IPS-18c (cell line): Measurements from ENCODE around the gene ADCY1.

Experiments
- H3K4me3 ChIP-seq: 2 replicates; pipeline ENCODE4 v1.7.0; 2013; ENCODE audit warnings: low read depth, mild to moderate bottlenecking, low read length, moderate library complexity; ENCODE audit not compliant: insufficient read depth
- H3K9me3 ChIP-seq: one replicate; pipeline ENCODE4 v1.6.1; 2013; ENCODE audit warnings: mild to moderate bottlenecking, low read length, moderate library complexity; ENCODE audit not compliant: control insufficient read depth, insufficient read depth

The ADCY1 gene

DNA sequence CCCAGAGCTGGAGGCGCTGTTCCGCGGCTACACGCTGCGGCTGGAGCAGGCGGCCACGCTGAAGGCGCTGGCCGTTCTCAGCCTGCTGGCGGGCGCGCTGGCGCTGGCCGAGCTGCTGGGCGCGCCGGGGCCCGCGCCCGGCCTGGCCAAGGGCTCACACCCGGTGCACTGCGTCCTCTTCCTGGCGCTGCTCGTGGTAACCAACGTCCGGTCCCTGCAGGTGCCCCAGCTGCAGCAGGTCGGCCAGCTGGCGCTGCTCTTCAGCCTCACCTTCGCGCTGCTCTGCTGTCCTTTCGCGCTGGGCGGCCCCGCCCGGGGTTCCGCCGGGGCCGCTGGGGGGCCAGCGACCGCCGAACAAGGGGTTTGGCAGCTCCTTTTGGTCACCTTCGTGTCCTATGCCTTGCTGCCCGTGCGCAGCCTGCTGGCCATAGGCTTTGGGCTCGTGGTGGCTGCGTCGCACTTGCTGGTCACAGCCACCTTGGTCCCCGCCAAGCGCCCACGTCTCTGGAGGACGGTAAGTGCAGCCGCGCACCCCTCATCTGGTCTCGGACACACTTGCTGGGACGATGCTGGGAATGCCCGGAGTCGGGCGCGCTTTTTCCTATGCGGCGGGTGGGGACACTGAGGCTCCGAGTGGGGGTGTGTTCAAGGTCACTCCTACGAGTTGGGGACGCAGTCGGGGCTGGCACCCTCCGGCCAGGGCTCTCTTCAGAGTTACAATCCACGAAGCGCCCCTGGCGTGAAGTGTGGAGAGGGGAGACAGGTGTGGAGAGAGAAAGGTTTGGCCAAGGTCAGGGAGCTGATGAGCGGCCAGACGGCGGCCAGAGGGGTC, 717 bp downstream of the ADCY1 start:
- Histone ChIP-seq H3K9me3 (peaks cover 3% of the 10 kb centered on the region), H3K4me3 (peak overlapping the region; percentile 74)

DNA sequence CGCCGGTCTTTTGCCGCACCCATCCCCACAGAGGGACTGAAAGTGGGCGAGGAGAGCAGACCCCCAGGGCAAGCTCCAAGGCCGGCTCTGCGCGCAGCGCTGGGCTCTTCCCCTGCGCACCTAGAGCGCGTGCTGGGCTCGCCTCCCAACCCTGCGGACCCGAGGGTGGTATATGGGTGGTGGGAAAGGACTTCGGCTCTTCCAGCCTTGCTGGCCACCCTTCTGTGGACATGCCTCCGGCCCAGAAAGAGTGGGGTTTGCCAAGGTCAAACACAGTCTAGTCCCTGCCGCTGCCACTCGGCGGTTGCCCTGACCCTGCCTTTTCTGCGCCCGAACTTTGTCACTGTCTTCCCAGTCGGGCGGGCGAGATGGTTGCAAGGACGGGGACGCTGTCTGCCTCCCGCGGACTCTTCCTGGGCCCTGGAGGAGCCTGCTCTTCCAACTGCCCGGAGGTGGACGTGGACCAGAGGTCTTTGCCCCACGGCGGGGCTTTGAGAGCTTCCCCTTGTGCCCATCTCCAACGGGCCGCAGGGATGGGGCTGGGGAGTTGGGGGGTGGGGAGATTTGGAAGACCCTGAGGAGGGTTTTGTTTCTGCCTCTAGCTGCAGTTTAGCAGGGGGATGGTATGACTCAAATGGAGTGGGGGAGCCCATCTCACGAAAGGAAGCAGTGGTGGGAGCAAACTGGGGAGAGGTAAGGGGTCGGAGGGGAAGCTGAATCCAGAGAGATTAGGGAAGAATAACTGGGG, 1.5 kb downstream of the ADCY1 start:
- Histone ChIP-seq H3K4me3 (peak overlapping the region; percentile 74), H3K9me3 (peaks cover 3% of the 10 kb centered on the region)

DNA sequence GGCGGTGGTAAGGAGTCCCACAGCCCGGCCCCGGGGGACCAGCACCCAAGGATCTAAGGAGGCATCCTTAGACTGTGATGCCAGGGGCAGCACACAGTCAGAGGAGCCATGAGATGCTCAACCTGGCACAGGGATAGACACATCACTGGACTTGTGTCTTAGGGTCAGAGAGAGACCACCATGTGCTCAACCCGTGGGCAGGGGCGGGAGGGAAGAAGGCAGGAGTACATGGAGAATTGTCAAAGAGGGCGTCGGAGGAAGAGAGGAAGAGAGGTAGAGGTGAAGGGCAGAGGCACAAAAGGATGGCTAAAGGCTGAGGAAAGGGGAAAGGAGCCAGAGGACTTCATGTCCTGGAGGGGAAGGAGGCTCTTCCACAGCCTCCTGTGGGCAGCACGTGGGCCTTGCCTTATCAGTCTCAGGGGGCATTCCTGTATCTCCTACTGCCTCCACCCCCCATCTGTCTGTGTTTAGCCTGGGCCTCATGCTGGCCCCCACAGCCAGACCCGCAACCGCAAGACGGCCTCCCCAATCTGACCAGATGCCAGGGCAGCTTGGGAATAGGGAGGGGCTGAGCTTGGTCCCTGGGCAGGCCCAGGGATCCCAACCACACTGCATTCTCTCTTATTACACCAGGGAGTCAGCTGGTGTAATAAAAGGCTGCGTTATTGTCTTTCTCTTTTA, 2.2 kb downstream of the ADCY1 start:
- no peak overlapping the region; the same call in 1 of the 2 replicates for H3K4me3 ChIP-seq
- H3K9me3 ChIP-seq: peaks cover 3% of the 10 kb centered on the region

DNA sequence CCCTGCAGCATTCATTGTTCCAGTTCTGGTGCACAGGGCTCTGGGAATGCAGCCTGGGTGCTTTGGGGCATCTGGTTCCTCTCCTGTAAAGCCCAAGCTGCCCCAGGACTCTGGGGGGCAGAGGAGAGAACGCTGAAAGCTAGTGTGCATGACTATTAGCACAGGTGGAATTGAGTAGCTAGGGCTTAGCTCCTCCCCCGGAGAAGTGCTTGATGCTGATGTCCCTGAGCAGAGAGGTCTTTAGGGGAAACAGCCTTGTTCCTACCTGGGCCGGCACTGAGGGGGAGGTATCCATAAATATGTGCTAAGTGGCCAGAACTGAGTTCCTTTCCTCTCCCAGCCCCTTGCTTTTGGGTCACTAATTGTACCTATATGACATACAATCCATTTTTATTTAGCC, 3.9 kb downstream of the ADCY1 start:
- no peak overlapping the region for H3K4me3 ChIP-seq
- H3K9me3 ChIP-seq: peaks cover 3% of the 10 kb centered on the region

DNA sequence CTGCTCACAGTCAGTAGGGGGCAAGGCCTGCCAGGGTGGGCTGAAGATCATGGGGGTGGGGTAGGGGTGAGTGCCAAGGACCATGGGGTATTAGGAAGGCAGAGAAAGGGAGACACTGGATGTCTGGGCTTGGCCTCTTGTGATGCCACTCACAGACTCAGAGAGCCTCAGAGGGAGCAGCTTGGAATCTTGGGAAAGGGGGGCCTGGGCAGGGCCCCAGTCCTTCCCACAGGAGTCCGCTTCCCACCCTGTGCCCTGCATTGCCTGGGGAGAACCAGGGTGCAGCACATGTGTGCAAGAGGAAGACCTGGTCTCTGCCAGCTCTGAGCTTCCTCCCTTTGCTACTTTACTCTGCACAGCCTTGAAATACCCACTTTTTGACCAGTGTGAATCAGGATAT, 4.3 kb downstream of the ADCY1 start:
- no peak overlapping the region for H3K4me3 ChIP-seq
- peaks cover 3% of the 10 kb centered on the region for H3K9me3 ChIP-seq

DNA sequence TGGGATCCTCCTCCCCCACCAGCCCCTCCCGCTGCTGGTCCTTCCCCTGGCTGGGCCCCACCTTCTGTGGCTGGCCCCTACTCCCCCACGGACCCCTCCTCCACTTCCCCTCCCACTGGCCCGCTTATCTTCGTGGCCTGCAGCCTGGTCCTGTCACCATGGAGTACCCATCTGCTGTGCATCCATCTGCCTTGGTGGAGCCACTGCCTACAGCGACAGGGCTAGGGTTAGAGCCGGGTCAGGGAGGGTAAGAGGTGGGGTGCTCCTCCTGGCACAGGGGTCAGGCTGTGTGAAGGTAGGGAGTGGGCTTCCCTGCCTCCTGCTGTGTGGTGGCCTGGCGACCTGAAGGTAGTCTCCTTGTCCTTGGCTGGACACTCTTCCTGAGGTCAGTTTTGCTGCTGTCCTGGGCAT, 5.2 kb downstream of the ADCY1 start:
- H3K9me3 ChIP-seq: no peaks in the 10 kb centered on the region
- no peak overlapping the region for H3K4me3 ChIP-seq

DNA sequence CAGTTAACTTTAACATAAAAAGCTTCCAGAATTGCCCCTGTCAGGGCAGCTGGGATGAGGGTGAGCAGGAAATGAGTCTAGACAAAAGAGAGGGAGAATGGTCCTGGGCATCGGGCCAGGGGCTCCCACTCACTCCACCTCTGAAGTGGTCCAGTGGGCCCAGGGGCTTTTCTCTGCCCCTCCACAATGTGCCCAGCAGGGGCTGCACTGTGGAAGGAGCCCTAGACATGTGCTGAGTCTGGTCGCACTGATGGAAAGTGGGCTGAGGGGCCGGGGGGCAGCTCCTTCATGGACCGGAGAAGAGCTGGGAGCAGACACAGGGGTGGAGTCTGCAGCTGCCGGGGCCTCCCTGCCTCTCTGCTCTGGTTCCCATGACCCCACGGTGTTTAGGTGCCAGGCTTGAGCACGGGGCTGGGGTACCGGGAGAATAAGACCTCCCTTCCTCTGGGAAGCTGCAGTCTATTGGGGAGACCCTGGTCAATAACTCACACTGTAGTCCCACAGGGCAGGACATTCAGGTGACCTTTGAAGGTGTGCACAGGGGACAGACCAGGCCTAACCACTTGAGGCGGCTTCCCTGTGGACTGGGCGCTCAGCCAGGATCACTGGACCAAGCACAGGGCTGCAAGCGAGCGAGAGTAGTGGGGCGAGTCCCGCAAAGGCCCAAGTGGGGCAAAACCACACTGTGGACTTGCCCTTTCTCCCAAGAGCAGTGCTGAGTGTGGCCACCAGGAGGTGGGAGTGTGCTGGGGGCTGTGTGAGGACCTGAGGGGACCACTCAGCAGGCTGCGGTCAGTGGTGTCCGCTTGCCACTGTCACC, 6.1 kb downstream of the ADCY1 start:
- Histone ChIP-seq H3K9me3 (no peaks in the 10 kb centered on the region), H3K4me3 (no peak overlapping the region)

DNA sequence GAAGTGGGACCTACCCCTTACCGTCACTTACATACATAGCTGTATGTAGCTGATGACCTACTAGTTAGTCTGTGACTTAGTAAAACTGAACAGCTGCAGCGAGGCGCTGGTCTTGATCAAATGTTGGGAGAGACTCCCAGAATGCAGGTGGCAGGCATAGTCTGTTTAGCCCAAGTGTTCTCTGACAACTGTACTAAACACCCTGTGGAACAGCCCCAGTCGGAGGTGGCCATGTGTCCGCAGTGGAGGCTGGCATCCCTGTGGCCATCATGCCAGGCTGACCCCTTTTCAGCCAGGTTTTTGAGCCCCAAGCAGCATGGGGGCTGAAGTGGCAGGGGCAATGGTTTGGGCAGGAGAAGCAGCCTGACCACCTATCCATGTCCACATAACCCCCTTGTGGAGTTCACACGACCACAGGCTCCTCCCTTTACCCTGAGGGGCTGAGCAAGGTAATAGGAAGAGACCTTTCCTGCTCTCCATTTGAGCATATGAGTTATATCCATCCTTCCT, 7.2 kb downstream of the ADCY1 start:
- Histone ChIP-seq H3K9me3 (no peaks in the 10 kb centered on the region), H3K4me3 (no peak overlapping the region)

DNA sequence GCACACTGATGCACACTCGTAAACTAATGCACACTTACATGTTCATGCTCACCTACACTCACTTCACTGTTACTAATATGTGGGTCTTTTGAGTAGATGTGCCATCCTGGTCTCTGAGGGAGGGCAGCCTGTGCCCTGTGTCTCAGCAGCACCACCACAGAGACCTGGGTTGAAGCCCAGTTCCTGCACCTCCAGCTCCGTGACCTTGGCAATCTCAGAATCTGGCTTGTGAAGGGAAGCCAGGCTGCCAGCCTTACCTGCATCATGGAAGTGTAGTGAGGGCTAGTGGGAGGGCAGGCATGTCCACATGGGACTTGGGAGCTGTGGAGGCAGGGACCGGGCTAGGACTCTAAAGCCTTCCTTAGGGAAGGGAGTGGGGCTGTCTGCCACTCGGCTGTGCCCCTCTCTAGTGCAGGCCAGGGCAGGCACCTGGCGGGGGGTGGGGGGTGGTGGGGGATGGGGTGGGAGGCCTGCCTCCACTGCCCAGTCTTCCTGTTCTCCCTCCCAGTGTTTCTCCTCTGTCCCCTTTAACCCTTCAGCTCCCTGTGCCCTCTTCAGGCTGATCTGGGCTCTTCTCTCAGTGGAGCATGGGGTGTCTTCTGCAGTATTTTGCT, 8.1 kb downstream of the ADCY1 start:
- H3K4me3 ChIP-seq: no peak overlapping the region

DNA sequence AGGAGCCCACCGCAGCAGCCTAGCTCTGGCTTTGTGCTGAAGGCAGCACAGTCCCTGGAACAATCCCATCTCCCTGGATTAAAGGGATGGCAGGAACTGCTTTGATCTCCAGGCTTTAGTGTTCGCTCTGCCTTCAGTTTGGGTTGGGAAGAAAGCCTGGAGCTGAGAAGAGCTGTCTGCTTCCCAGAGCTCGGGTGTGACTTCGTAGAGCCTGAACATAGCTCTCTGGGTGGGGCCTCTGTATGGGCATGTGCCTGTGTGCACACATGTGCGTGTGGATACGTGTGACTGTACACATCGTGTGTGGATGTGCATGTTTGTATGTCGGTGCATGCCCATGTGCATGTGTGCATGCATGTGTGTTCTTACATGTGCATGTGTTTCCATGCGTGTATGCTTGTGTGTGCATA, 8.7 kb downstream of the ADCY1 start:
- H3K9me3 ChIP-seq: no peaks in the 10 kb centered on the region
- H3K4me3 ChIP-seq: no peak overlapping the region

More for the DNA sequence above, 8.1 kb downstream of the ADCY1 start:
- no peaks in the 10 kb centered on the region for H3K9me3 ChIP-seq

DNA sequence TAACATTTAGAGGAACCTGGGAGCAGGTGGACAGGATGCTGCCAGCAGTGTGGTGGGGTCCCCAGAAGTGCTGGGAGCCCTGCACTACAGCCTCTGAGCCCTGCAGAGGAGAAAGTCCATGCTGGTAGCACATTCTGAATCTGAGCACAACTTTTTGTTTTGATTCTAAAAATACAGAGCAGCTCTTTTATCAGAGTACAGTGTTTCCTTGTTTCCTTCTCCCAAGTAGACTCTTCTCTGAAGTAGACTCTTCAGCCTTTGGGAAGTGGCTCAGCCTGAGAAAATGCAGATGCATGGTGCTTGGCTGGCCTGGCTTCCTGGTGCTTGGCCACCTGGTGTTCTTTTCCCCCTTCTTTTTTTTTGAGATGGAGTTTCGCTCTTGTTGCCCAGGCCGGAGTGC, 9.1 kb downstream of the ADCY1 start:
- H3K4me3 ChIP-seq: no peak overlapping the region
- H3K9me3 ChIP-seq: no peaks in the 10 kb centered on the region

DNA sequence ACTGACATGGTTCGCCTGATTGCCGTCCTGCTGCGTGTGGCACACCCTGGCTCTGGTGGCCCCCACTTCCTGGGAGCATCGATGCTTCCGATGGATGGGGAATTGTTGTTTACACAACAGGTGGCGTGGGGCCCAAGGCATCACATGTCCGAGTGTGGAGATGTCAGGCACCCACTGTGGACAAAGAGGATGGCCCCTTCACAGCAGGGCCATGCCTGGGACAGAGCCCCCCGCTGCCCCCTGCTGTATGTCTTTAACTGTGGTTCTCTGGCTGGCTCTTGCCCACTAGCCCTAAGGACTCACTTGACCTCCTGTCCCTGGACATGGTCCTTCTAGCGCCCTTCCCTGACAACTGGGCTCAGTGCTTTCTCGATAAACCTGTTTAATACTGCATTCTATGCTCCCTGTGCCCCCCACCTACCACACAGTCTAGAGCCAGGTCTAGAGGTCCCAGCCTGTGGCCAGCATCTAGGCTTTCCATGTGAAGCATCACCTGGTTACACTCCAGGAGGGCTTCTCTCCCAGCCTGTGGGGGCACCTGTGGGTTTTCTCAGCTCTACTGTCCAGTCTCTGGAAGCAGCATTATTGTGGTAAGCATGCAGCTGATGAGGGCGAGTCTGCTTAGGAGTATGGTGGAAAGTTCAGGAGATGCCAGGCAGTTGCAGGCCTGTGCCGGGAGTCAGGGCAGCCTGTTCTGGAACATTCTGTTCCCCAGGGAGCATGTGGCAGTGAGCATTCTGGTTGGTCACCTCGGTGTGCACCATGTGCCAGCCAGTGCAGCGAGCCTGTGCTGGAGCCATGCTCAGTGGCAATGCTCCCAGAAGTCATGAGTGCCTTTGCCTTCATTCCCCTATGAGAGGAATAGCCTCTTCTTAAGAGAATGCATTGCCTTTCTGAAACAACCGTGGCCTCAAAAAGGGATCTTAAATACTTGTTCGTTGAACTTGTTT, 10.4 kb downstream of the ADCY1 start:
- H3K4me3 ChIP-seq: no peak overlapping the region
- no peaks in the 10 kb centered on the region for H3K9me3 ChIP-seq

DNA sequence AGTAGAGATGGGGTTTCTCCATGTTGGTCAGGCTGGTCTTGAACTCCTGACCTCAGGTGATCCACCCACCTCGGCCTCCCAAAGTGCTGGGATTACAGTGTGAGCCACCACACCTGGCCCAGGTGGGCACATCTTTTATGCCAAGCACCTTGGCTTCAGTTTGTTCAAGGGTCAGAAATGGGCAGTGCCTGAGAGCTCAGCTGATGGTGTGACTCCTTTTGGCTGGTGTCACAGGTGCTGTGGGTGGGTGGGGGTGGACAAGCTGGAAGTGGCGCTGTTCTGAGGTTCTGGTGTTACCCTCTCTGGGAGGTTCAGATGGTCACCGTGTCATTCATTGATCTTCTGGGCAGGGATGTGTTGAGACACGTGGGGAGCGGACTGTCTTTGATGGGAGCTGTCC, 11.5 kb downstream of the ADCY1 start:
- H3K4me3 ChIP-seq: no peak overlapping the region
- H3K9me3 ChIP-seq: no peaks in the 10 kb centered on the region

DNA sequence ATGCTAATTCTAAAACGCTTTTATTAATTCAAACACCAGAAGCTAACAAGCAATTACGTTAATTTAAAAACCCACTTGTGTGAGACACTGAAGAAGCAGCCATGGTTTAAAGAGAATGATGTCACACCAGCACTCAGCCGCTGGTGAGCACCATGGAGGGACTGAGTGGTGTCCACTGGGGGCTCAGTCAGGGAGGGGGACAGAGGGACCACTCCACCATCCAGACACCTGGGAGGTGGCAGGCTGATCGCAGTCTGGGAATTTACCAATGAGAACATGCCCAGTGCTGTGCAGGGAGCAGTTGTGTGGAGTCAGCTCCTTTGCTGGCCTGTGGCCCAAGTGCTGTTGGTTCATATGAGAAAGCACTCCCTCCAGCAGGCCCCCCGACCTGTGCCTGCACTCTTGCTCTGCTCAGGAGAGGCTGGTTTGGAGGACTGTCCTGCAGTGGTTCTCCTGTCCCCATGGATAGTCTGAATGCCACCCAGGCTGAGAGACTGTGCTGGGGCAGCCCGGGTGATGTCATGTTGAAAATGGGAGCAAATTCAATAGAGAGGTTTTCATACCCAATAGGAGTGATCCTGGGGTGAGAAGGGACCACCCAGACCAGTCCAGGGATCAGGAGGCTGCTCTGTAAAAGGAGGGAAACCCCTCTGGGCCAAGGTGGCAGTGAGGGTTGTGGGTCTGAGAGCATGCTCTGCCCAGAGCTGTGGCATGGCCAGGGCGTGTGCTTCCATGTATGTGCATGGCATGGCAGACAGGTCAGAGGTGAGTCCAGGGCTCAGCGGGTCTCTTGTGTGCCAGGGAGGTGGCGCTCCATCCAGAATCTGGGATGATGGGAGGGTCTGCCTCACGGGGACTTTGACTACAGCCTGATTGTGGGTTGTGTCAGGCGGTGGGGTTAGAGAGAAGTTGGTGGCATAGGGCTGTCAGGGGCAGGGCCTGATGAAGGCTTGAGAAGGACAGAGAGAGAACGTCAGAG, 12.7 kb downstream of the ADCY1 start:
- H3K4me3 ChIP-seq: no peak overlapping the region
- no peaks in the 10 kb centered on the region for H3K9me3 ChIP-seq

DNA sequence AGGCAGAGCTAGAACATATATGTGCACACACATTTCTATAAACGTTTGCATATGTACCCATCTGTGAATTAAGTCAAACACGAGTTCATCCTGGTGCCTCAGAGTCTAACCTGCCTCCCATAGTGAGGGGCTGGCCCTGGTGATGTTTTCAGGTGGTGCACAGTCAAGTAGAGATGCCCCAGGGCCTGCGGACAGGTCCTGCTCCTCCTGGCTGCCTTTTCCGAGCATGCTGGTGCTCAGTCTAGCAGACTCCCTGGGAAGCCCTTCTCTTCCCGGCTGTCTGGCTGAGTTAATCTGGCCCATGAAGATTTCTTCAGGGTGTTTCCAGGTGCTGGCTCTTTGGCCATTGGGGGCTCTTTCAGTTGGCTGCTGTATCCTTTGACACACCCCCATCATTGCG, 14.3 kb downstream of the ADCY1 start:
- Histone ChIP-seq H3K9me3 (no peaks in the 10 kb centered on the region), H3K4me3 (no peak overlapping the region)
